HepG2 (cell line): ENCODE data around the gene BBS1. TPM values are rescaled to one million over a fixed set of nuclear protein-coding genes. Genes with fewer than 3 reads are reported as not detected.

Experiments
- ATRX ChIP-seq: sonication (generic); formaldehyde crosslinking; IDR thresholded peaks from 2 replicates; pipeline ENCODE4 v1.4.0; 2020; ENCODE audit warnings: missing genetic modification reagents, borderline replicate concordance
- CBX2 ChIP-seq, 2 experiments: fragments of 200-600 bp in 1 of 2; sonication (generic); formaldehyde crosslinking in 1 of 2; IDR thresholded peaks; 2 replicates each; pipeline versions ENCODE4 v1.7.0 to v1.8.1; 2018 to 2022; ENCODE audit warnings: low read depth in 2 of 2, low read length in 1 of 2, mild to moderate bottlenecking in 1 of 2, missing genetic modification reagents in 1 of 2
- CEBPB ChIP-seq: IDR thresholded peaks from 2 replicates; pipeline ENCODE4 v1.6.1; 2011; ENCODE audit warnings: low read depth, low read length, improper control_type of control experiment, borderline replicate concordance
- CEBPG ChIP-seq: IDR thresholded peaks from 2 replicates; pipeline ENCODE4 v1.6.1; 2016
- FOXK2 ChIP-seq: fragments of 450-650 bp; IDR thresholded peaks from 2 replicates; pipeline ENCODE4 v1.6.1; 2016
- PCBP2 ChIP-seq: fragments of 200-400 bp; formaldehyde crosslinking; optimal IDR thresholded peaks from 2 replicates; pipeline ENCODE3; 2018; ENCODE audit warnings: low read length, low read depth; ENCODE audit not compliant: poor library complexity, severe bottlenecking
- POLR2AphosphoS5 ChIP-seq: IDR thresholded peaks from 2 replicates; pipeline ENCODE4 v1.6.1; 2012; ENCODE audit warnings: low read depth, low read length
- TARDBP ChIP-seq: sonication (generic); formaldehyde crosslinking; IDR thresholded peaks from 2 replicates; pipeline ENCODE4 v1.8.0; 2022; ENCODE audit warnings: mild to moderate bottlenecking, missing genetic modification reagents
- YEATS4 ChIP-seq: sonication (generic); formaldehyde crosslinking; IDR thresholded peaks from 2 replicates; pipeline ENCODE4 v1.4.0; 2020; ENCODE audit warnings: missing genetic modification reagents, borderline replicate concordance
- ZBTB3 ChIP-seq: sonication (generic); formaldehyde crosslinking; IDR thresholded peaks from 2 replicates; pipeline ENCODE4 v1.4.0; 2020; ENCODE audit warnings: low read depth, mild to moderate bottlenecking, moderate library complexity, missing genetic modification reagents, borderline replicate concordance
- ZNF83 ChIP-seq: sonication (generic); formaldehyde crosslinking; IDR thresholded peaks from 2 replicates; pipeline ENCODE4 v1.4.0; 2020; ENCODE audit warnings: missing genetic modification reagents, mild to moderate bottlenecking, borderline replicate concordance
- polyA plus RNA-seq, 8 experiments: library from polyadenylated mRNA; depleted of rRNA in 3 of 8; stranded (reverse) in 7 of 8; unstranded in 1 of 8; fragments of >200 nt; fragmentation: Illumina TruSeq in 4 of 8; extraction: Trizol in 4 of 8; gene quantifications; 2 replicates each; pipeline versions ENCODE4 v1.2.1 to v1.2.3, GENCODE V29; 2011 to 2016; ENCODE audit warnings: low read depth in 4 of 8, missing spikeins in 1 of 8, mixed read lengths in 1 of 8; ENCODE audit not compliant: insufficient read depth in 1 of 8
- total RNA-seq, 5 experiments: library from RNA; depleted of rRNA; stranded (reverse); fragments of >200 nt; fragmentation: Illumina TruSeq; extraction: Trizol; gene quantifications; 2 replicates each; pipeline ENCODE4 v1.2.3, GENCODE V29; 2016; ENCODE audit warnings: low read depth in 1 of 5
- TF ChIP-seq, protein P1 (sequence below): sonication (generic); formaldehyde crosslinking; IDR thresholded peaks from 2 replicates; pipeline ENCODE4 v1.4.0; 2020; ENCODE audit warnings: missing genetic modification reagents, borderline replicate concordance
- TF ChIP-seq, protein P2 (sequence below): sonication (generic); IDR thresholded peaks from 2 replicates; pipeline ENCODE4 v1.6.1; 2016; ENCODE audit warnings: low read depth, borderline replicate concordance
- TF ChIP-seq, protein P3 (sequence below): sonication (generic); formaldehyde crosslinking; conservative IDR thresholded peaks from 2 replicates; pipeline ENCODE4 v1.4.0; 2020; ENCODE audit warnings: mild to moderate bottlenecking, missing genetic modification reagents, moderate library complexity
- TF ChIP-seq, protein P4 (sequence below): sonication (generic); formaldehyde crosslinking; IDR thresholded peaks from 2 replicates; pipeline ENCODE4 v1.4.0; 2020; ENCODE audit warnings: missing genetic modification reagents

Gene BBS1
- total and polyA plus RNA-seq, 2 of the 13 experiments (the other 11 are each of a cell fraction or from before 2014, with no cell fraction given), result 11.7 to 14.1 TPM

DNA sequence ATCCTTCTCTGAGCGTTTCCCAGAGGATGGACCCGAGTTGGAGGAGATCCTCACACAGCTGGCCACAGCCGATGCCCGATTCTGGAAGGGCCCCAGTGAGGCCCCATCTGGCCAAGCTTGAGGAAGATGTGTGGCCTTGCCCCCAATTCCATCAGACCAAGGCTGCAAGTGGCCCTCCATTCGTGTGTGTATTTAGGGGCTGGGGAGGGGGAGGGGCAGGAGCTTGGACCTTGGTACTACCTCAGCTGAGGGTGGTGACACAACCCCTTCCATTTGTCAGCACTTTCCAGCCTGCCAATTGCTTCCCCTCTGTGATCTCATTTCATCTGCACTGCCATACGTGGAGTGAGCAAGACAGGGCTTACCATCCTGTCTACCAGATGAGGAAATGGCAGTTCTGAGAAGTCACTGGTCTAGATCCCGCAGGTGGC is 1.3 kb upstream of the BBS1 start (continued):
- TF ChIP-seq, protein P1, sequence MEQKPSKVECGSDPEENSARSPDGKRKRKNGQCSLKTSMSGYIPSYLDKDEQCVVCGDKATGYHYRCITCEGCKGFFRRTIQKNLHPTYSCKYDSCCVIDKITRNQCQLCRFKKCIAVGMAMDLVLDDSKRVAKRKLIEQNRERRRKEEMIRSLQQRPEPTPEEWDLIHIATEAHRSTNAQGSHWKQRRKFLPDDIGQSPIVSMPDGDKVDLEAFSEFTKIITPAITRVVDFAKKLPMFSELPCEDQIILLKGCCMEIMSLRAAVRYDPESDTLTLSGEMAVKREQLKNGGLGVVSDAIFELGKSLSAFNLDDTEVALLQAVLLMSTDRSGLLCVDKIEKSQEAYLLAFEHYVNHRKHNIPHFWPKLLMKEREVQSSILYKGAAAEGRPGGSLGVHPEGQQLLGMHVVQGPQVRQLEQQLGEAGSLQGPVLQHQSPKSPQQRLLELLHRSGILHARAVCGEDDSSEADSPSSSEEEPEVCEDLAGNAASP, result no peak
- TF ChIP-seq TARDBP (no peak), POLR2AphosphoS5 (no peak), ZBTB3 (CRISPR knock-in tag) (no peak), CEBPG (CRISPR knock-in tag) (peak; percentile 41; the same call in 1 of the 2 replicates), ZNF83 (CRISPR knock-in tag) (no peak), FOXK2 (no peak), YEATS4 (CRISPR knock-in tag) (0 out of 2 replicates have a peak, but pooled peaks have one; percentile 30), ATRX (CRISPR knock-in tag) (no peak), PCBP2 (no peak), CEBPB (peak; percentile 22; the same call in 1 of the 2 replicates), CBX2 (IDR thresholded peaks at IDR 0.05; ENCODE audit: low read depth, low read length) (no peak), CBX2 (CRISPR knock-in tag; IDR thresholded peaks at IDR 0.05; ENCODE audit: low read depth) (no peak)
- TF ChIP-seq, protein P2, sequence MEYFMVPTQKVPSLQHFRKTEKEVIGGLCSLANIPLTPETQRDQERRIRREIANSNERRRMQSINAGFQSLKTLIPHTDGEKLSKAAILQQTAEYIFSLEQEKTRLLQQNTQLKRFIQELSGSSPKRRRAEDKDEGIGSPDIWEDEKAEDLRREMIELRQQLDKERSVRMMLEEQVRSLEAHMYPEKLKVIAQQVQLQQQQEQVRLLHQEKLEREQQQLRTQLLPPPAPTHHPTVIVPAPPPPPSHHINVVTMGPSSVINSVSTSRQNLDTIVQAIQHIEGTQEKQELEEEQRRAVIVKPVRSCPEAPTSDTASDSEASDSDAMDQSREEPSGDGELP, result peak; percentile 82; the same call in 1 of the 2 replicates
- TF ChIP-seq, protein P3, sequence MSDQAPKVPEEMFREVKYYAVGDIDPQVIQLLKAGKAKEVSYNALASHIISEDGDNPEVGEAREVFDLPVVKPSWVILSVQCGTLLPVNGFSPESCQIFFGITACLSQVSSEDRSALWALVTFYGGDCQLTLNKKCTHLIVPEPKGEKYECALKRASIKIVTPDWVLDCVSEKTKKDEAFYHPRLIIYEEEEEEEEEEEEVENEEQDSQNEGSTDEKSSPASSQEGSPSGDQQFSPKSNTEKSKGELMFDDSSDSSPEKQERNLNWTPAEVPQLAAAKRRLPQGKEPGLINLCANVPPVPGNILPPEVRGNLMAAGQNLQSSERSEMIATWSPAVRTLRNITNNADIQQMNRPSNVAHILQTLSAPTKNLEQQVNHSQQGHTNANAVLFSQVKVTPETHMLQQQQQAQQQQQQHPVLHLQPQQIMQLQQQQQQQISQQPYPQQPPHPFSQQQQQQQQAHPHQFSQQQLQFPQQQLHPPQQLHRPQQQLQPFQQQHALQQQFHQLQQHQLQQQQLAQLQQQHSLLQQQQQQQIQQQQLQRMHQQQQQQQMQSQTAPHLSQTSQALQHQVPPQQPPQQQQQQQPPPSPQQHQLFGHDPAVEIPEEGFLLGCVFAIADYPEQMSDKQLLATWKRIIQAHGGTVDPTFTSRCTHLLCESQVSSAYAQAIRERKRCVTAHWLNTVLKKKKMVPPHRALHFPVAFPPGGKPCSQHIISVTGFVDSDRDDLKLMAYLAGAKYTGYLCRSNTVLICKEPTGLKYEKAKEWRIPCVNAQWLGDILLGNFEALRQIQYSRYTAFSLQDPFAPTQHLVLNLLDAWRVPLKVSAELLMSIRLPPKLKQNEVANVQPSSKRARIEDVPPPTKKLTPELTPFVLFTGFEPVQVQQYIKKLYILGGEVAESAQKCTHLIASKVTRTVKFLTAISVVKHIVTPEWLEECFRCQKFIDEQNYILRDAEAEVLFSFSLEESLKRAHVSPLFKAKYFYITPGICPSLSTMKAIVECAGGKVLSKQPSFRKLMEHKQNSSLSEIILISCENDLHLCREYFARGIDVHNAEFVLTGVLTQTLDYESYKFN (CRISPR knock-in tag), result peak; percentile 82
- TF ChIP-seq, protein P4, sequence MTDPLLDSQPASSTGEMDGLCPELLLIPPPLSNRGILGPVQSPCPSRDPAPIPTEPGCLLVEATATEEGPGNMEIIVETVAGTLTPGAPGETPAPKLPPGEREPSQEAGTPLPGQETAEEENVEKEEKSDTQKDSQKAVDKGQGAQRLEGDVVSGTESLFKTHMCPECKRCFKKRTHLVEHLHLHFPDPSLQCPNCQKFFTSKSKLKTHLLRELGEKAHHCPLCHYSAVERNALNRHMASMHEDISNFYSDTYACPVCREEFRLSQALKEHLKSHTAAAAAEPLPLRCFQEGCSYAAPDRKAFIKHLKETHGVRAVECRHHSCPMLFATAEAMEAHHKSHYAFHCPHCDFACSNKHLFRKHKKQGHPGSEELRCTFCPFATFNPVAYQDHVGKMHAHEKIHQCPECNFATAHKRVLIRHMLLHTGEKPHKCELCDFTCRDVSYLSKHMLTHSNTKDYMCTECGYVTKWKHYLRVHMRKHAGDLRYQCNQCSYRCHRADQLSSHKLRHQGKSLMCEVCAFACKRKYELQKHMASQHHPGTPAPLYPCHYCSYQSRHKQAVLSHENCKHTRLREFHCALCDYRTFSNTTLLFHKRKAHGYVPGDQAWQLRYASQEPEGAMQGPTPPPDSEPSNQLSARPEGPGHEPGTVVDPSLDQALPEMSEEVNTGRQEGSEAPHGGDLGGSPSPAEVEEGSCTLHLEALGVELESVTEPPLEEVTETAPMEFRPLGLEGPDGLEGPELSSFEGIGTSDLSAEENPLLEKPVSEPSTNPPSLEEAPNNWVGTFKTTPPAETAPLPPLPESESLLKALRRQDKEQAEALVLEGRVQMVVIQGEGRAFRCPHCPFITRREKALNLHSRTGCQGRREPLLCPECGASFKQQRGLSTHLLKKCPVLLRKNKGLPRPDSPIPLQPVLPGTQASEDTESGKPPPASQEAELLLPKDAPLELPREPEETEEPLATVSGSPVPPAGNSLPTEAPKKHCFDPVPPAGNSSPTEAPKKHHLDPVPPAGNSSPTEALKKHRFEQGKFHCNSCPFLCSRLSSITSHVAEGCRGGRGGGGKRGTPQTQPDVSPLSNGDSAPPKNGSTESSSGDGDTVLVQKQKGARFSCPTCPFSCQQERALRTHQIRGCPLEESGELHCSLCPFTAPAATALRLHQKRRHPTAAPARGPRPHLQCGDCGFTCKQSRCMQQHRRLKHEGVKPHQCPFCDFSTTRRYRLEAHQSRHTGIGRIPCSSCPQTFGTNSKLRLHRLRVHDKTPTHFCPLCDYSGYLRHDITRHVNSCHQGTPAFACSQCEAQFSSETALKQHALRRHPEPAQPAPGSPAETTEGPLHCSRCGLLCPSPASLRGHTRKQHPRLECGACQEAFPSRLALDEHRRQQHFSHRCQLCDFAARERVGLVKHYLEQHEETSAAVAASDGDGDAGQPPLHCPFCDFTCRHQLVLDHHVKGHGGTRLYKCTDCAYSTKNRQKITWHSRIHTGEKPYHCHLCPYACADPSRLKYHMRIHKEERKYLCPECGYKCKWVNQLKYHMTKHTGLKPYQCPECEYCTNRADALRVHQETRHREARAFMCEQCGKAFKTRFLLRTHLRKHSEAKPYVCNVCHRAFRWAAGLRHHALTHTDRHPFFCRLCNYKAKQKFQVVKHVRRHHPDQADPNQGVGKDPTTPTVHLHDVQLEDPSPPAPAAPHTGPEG (CRISPR knock-in tag), result no peak
